AG09319 (cell line): Measurements from ENCODE around the gene ZDHHC13.

Experiments used
- DNase-seq: peaks from one replicate; pipeline ENCODE4 v3.0.0-alpha.2; 2010; ENCODE audit warnings: low read depth; ENCODE audit errors: extremely low read depth
- CTCF ChIP-seq: IDR thresholded peaks from 2 replicates; pipeline ENCODE4 v1.5.1; 2011; ENCODE audit warnings: low read depth, mild to moderate bottlenecking, inconsistent platforms, low read length, moderate library complexity

ZDHHC13 gene

GRCh38 chr11:19089421-19089820 lies 27.5 kb upstream of the ZDHHC13 start:
- TF ChIP-seq CTCF = no peak
- DNase-seq = no peak

- TF ChIP-seq CTCF = no peak
- DNase-seq = no peak
Measured at GRCh38 chr11:19091366-19091765, 25.6 kb upstream of the ZDHHC13 start.

- no peak for DNase-seq
- TF ChIP-seq CTCF = no peak
Measured at GRCh38 chr11:19092342-19092741, 24.6 kb upstream of the ZDHHC13 start.

- no peak for DNase-seq
- TF ChIP-seq CTCF = no peak
Measured at GRCh38 chr11:19092850-19093249, 24.1 kb upstream of the ZDHHC13 start.

- no peak for TF ChIP-seq CTCF
- no peak for DNase-seq
Measured at GRCh38 chr11:19093976-19094375, 23.0 kb upstream of the ZDHHC13 start.

- no peak for DNase-seq
- no peak for TF ChIP-seq CTCF
Measured at GRCh38 chr11:19094859-19095258, 22.1 kb upstream of the ZDHHC13 start.

GRCh38 chr11:19099093-19099492 lies 17.9 kb upstream of the ZDHHC13 start:
- no peak for TF ChIP-seq CTCF
- no peak for DNase-seq
